Measurements from ENCODE around the gene DNTT.

The DNTT gene

DNA sequence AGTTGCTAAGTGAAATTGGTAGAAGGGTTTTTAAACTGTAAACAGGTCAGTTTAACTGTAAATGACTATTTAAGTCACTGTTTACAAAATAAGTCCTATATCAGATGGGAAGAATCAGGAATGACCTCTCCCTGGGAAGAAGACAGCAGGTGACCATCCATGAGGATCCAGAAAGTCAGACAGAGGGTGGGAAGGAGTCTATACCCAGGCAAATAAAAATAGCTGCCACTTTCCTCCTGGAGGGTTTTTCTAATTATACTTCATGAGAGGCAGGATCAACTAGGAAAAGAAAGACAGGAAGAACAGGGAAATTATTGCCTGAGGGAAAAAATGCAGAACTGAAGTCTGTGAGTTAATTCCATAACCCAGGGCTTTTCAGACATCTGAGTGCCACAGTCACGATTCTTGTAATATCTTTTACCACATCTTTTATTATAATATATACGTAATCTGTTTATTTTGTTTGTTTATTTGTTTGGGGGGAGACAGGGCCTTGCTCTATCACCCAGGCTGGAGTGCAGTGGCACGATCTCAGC lies 7.0 kb downstream of the DNTT start:
- no peak for DNase-seq

- DNase-seq: no peak
Observed at GRCh38 chr10:96313344-96313743, 9.1 kb downstream of the DNTT start.

DNA sequence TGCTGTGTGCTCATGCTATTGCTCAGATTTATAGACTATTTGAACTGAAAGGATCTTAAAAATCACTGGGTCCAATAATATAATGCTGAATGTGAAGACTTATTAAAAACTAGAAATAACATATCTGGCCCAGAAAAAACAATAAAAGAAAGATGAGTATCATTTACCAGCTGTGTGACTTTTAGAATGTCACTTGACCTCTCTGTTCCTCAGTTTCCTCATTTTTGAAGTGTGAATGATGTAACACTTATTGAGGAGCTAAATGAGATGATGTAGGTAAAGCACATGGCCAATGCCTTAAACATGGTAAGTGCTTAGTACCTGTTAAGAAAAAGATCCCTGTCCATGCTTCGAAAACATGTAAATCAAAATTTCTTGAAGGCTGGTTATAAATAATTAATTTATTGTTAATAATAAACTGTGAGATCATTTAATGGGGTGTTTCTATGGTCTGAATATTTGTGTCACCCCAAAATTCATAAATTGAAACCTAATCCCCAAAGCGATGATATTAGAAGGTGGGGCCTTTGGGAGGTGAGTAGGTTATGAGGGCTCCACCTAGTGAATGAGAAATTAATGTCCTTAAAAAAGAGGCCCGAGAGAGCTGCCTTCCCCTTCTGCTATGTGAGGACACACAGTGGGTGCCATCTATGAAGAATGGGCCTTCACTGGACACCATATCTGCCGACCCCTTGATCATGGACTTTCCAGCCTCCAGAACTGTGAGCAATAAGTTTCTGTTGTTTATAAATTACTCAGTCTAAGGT lies 13.0 kb downstream of the DNTT start:
- no peak for DNase-seq

DNA sequence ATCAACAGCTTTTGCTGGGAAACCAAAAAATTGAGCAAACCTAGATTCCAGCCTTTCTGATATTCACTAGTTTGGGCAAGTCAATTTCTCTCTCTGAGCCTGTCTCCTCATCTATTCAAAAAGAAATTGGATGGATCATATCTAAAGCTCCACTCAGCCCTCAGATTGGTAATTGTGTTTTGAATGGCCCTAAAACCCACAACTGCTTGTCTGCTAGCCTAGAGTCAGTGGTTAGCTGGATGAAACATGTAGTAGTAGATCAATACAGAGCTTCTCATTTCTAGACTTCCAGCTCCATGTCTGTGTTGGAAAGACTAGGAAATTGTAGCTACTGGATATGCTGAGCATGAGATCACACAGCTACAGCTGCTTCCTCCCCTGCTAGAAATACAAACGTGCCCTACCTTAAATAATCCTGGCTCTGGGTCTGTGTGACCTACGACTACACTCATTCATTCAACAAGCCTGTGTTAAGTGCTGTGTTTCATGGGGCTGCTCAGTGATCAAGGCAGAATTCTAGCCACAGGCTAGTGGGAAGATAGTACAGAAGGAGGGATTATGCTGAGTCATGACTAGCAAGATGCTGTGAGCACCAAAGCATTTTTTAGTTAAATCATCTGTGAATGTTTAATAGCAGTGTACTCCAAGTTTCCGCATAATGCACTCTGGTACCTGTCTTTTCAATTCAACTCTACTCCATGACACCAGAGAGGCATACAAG lies 15.7 kb downstream of the DNTT start:
- DNase-seq: no peak

- DNase-seq: no peak
Observed at GRCh38 chr10:96321822-96322221, 17.6 kb downstream of the DNTT start.

- DNase-seq: no peak
Observed at GRCh38 chr10:96322275-96322674, 18.0 kb downstream of the DNTT start.

- no peak for DNase-seq
Observed at GRCh38 chr10:96324447-96324846, 20.2 kb downstream of the DNTT start.

DNA sequence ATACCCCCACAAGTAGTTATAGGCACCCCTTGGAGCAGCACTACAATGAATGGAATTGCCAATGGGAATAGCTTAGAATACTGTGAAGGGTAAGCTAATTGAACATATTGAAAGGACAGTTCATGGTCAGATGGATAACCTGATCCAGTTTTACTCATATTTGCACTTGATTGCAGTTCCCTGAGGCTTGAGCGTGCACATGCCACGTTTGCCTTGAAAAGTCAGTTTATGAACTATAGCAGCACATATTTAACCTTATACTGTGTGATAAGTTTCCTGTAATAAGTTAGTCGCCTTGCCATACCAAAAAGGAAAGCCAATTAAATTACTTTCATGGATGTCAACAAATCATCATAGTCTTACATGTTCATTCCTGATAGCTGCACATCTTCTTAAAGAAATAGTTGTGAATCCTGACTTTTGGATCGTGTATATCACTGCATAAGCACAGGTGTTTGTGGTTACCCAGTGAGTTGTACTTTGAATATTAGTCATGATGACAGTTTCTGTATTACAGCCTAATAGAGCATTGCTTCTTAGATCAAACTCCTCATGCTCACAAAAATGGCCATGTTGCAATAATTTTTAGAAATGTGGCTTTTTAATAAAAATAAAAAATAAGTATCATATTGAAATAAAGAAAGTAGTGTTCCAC lies 21.6 kb downstream of the DNTT start:
- DNase-seq: no peak

- no peak for DNase-seq
Observed at GRCh38 chr10:96327462-96327861, 23.2 kb downstream of the DNTT start.

DNA sequence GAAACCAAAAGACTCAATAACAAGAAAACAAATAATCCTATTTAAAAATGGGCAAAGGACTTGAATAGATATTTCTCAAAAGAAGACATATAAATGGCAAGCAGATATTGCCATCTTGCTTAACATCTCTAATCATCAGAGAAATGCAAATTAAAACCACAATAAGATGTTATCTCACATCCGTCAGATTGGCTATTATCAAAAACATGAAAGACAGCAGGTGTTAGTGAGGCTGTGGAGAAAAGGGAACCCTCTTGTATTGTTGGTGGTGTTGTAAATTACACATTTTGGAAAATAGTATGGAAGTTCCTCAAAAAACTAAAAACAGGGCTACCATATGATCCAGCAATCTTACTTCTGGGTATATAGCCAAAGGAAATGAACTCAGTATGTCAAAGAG lies 28.9 kb downstream of the DNTT start:
- DNase-seq: no peak

- no peak for DNase-seq
Observed at GRCh38 chr10:96334616-96335526, 30.6 kb downstream of the DNTT start.

GRCh38 chr10:96337106-96337505 lies 32.9 kb downstream of the DNTT start:
- no peak for DNase-seq

DNA sequence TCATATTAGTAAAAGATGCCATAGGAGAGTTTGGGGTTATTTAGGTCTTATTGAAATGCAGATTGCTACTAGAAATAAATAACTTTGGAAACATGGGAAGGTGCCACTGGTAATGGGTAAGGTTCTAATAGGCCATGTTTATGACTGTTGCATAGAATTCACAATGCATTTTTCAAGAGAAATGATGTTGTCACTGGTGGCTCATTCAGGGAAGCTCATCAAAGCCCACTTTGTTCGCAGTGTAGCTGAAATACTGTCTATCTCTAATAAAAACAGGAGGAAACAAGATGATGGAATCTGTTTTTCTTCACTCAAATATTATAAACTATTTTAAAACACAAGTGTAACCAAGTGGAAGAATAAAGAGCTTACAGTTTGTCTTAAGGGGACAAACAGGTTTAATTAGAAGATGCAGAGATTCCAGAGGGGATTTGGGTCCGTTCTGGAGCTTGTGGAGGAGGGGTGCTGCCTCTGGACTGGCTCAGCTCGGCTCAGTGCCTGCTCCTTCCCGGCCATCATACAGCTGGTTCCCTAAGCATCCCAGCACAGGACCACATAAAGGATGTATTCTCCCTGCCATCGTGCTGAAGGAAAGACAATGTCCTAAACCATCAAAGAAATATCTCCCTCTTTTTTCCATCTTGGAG lies 34.2 kb downstream of the DNTT start:
- no peak for DNase-seq

- no peak for DNase-seq
Observed at GRCh38 chr10:96339383-96339782, 35.1 kb downstream of the DNTT start.

DNA sequence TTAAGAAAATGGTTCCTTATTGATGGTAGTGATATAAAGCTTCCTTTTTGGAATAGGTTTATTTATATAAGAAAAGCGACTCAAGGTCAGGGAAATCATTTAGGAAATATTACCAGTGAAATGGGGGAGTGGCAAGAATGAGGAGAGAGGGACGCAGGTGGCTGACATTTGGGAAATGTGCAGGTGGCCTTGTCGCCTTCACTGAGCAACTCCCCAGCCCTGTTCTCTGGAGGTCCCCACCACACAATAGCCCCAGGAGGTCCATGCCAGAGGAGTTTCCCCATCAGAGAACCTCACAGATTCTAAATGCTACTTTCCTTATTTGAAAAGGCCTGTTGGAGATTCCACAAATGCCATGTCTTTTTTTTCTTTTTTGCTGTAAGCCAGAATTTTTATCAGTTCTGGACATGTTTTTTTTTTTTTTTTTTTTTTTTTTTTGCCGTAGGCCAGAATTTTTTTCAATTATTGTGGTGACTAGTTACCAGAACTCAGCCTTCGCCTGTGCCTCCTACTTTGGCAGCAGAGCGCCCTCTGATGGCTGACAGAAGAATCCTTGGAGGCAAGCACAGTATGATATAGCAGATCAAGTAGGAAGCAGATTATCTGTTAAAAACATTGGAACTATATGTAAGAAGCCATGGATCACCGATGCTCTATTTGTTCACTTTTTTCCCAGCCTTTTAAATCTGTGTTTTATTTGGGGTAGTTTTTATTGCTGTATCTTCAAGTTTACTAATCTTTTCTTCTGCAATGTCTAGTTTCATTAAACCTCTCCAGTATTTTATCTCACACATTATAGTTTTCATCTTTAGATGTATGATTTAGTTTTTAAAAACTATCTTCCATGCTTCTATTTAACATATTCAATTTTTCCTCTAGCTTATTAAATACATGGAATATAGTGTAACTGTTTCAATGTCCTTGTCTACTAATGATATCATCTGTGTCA lies 36.0 kb downstream of the DNTT start:
- peak; percentile 4 for DNase-seq

- no peak for DNase-seq
Observed at GRCh38 chr10:96341219-96342182, 37.3 kb downstream of the DNTT start.

GRCh38 chr10:96342402-96342801 lies 38.2 kb downstream of the DNTT start:
- no peak for DNase-seq

DNA sequence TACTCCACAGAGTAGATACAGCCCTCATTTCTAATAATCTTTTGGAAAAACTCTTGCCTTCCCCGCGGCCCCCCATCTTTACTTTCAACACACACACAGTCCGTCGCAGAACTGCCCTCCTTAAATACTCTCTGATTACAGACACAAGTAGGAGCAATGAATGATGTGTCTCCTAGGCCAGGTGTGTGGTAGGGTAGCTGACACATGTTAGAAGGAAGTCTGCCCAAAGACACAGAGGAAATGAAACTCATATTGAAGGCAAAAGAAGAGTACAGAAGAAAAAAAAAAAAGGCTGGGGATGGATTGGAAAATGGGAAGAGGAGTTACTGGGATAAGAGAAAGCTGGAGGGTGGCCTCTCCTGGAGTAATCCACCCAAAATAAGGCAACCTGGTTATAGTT lies 39.9 kb downstream of the DNTT start:
- DNase-seq: no peak

DNA sequence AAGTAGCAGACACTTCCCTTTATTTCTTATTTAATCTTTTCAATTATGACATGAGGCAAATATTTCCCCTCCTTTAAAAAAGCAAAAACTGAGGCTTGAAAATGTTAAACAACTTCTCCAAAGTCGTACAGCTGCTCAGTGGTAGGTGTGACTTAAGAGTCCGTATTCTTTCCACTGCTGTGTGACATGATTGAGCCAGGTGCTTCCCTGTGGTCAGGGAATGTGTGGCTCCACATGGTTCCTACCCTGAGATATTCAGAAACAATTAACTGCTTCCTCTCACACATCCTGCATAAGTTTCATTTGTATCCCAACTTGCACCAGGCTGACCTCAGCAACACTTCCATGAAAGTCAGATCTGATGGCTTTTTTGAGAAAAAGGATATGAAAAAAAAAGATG lies 41.0 kb downstream of the DNTT start:
- no peak for DNase-seq

GRCh38 chr10:96346295-96346694 lies 42.1 kb downstream of the DNTT start:
- DNase-seq: no peak

Measured in activated effector memory CD4-positive, alpha-beta T cell treated with Interleukin-2 at 50 U/mL for 16 hours (primary cell).